ENCODE results near the gene MMP24OS.

DNA sequence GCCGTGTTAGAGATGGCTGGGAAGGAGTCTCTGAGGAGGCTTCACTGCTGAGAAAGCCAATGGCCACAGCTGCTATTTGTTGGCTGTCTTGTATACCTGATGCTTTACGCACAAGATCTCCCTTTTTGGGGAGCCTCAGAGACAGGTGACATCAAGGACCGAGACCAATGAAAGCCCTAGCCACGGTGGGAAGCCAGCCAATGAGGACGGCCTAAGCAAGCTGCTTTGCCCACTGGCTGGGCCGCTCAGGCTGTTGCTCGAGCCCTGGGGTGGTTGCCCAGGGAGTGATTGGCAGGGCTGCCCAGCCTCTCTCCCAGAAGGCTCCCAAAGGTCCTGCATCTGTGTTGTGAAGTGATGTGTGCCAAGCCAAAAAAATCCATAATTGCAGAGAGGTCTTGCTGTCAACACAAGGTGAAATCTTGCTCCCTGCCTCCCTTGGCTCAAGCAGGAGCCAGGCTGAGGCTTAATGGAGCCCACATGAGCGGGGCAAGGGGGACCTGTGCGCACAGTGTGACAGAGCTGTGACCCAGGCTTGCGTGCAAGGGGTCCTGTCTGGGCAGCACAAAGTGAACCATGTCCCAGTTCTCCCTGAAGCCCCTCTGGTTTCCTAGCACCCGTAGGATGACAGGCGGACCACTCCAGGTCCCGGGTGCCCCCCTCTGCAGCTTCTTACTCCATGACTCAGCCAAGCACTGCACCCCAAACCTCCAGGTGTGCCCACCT is 4.3 kb downstream of the MMP24OS start:
- TF ChIP-seq CTCF (conservative IDR thresholded peaks at IDR 0.05; ENCODE audit: low read depth, low read length) = no peak
- no peak for TF ChIP-seq MAFK (IDR thresholded peaks at IDR 0.05; ENCODE audit: low read depth, low read length)
- no peak for TF ChIP-seq USF2 (IDR thresholded peaks at IDR 0.05; ENCODE audit: low read depth, low read length)
- no peak for TF ChIP-seq CHD1 (IDR thresholded peaks at IDR 0.05; ENCODE audit: low read depth, low read length)
- TF ChIP-seq CEBPB (IDR thresholded peaks at IDR 0.05; ENCODE audit: low read depth, low read length) = no peak
- TF ChIP-seq RFX5 (IDR thresholded peaks at IDR 0.05; ENCODE audit: low read depth, low read length) = no peak
- TF ChIP-seq POLR2A (IDR thresholded peaks at IDR 0.05; ENCODE audit: low read depth, low read length) = 0 out of 2 replicates have a peak, but pooled peaks have one; percentile 10
- no peak for TF ChIP-seq BHLHE40 (IDR thresholded peaks at IDR 0.05; ENCODE audit: low read depth, low read length)
- no peak for TF ChIP-seq RAD21 (IDR thresholded peaks at IDR 0.05; ENCODE audit: low read length)
- TF ChIP-seq ELK1 (IDR thresholded peaks at IDR 0.05; ENCODE audit: borderline replicate concordance, low read depth, low read length) = no peak
- no peak for TF ChIP-seq MAZ (IDR thresholded peaks at IDR 0.05; ENCODE audit: borderline replicate concordance, low read depth, low read length)
- TF ChIP-seq SMC3 (IDR thresholded peaks at IDR 0.05; ENCODE audit: low read depth, low read length) = no peak
- TF ChIP-seq MXI1 (IDR thresholded peaks at IDR 0.05; ENCODE audit: borderline replicate concordance, low read depth, low read length) = no peak
- TF ChIP-seq NFE2L2 (IDR thresholded peaks at IDR 0.05; ENCODE audit: low read depth, low read length) = no peak
